ENCODE data around the gene PLEKHG3.
"Not testable (repeated sequence)": the region's sequence is repeated elsewhere in the genome, so short reads cannot be mapped to it uniquely, and the experiment has no call there.

The PLEKHG3 gene

GRCh38 chr14:64704143-64704742 lies at the start of gene PLEKHG3:
TSS of gene PLEKHG3 (plus strand) at chr14:64704424. CDS start at chr14:64727632, 23,208 bp downstream.
- peaks cover 4% of the 10 kb centered on the region for H3K36me3 Mint-ChIP-seq (ENCODE audit: low read depth)
- peak within 1 kb of the TSS; percentile 89 to 92 (median 90) for H3K4me3 Mint-ChIP-seq
- TF ChIP-seq, protein P1, sequence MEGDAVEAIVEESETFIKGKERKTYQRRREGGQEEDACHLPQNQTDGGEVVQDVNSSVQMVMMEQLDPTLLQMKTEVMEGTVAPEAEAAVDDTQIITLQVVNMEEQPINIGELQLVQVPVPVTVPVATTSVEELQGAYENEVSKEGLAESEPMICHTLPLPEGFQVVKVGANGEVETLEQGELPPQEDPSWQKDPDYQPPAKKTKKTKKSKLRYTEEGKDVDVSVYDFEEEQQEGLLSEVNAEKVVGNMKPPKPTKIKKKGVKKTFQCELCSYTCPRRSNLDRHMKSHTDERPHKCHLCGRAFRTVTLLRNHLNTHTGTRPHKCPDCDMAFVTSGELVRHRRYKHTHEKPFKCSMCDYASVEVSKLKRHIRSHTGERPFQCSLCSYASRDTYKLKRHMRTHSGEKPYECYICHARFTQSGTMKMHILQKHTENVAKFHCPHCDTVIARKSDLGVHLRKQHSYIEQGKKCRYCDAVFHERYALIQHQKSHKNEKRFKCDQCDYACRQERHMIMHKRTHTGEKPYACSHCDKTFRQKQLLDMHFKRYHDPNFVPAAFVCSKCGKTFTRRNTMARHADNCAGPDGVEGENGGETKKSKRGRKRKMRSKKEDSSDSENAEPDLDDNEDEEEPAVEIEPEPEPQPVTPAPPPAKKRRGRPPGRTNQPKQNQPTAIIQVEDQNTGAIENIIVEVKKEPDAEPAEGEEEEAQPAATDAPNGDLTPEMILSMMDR (IDR thresholded peaks at IDR 0.05; ENCODE audit: unreplicated experiment in 3 of 3) = no peak
- peaks cover 14% of the 10 kb centered on the region for H3K27me3 Mint-ChIP-seq (ENCODE audit: low read depth)
- H3K9me3 Mint-ChIP-seq = no peaks in the 10 kb centered on the region
- peak within 1 kb of the TSS; percentile 84 to 95 (median 88) for H3K27ac Mint-ChIP-seq
- peaks cover 64% of the 10 kb centered on the region for H3K4me1 Mint-ChIP-seq

GRCh38 chr14:64654901-64655300 lies 49.3 kb upstream of the PLEKHG3 start:
- Mint-ChIP-seq H3K4me1 (peaks cover 10% of the 10 kb centered on the region), H3K4me3 (no peak overlapping the region), H3K27ac (no peak overlapping the region), H3K9me3 (peaks cover 2% of the 10 kb centered on the region), H3K36me3 (ENCODE audit: low read depth) (no peaks in the 10 kb centered on the region), H3K27me3 (ENCODE audit: low read depth) (peaks cover 6% of the 10 kb centered on the region)
- TF ChIP-seq, protein P1 (IDR thresholded peaks at IDR 0.05; ENCODE audit: unreplicated experiment in 3 of 3) = no peak

DNA sequence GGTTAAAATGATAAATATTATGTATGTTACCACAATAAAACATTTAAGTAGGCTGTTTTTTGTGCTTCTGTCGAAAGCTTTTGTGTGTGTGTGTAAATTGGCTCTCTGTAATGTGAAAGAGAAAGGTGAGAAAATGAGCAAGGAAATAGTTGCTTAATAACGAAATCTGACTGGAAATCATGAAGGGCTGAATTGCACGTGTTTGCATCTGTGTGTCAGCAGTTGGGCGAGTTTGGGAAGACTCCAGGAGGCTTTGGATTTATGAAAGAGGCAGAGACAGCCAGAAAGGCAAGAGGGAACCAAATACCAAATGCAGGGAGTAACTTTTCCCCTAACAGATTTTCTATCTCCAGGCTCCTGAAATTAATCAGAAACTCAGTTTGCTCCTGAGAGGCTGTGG lies 47.2 kb upstream of the PLEKHG3 start:
- H3K4me1 Mint-ChIP-seq = peaks cover 15% of the 10 kb centered on the region
- no peaks in the 10 kb centered on the region for H3K36me3 Mint-ChIP-seq (ENCODE audit: low read depth)
- TF ChIP-seq, protein P1 (IDR thresholded peaks at IDR 0.05; ENCODE audit: unreplicated experiment in 3 of 3) = no peak
- H3K27me3 Mint-ChIP-seq (ENCODE audit: low read depth) = no peaks in the 10 kb centered on the region
- H3K9me3 Mint-ChIP-seq = peaks cover 2% of the 10 kb centered on the region
- H3K4me3 Mint-ChIP-seq = no peak overlapping the region
- peak overlapping the region in 2 of 3 experiments; percentile 34 to 45 for H3K27ac Mint-ChIP-seq

- peaks cover 21% of the 10 kb centered on the region for H3K4me1 Mint-ChIP-seq
- no peak overlapping the region for H3K4me3 Mint-ChIP-seq
- H3K9me3 Mint-ChIP-seq = no peaks in the 10 kb centered on the region
- H3K27me3 Mint-ChIP-seq (ENCODE audit: low read depth) = peaks cover 3% of the 10 kb centered on the region
- TF ChIP-seq, protein P1 (IDR thresholded peaks at IDR 0.05; ENCODE audit: unreplicated experiment in 3 of 3) = no peak
- H3K36me3 Mint-ChIP-seq (ENCODE audit: low read depth) = no peaks in the 10 kb centered on the region
- no peak overlapping the region for H3K27ac Mint-ChIP-seq
Observed at GRCh38 chr14:64658201-64658600, 46.0 kb upstream of the PLEKHG3 start.

- not testable (repeated sequence) for H3K27me3 Mint-ChIP-seq (ENCODE audit: low read depth); H3K36me3 Mint-ChIP-seq (ENCODE audit: low read depth); H3K4me3 Mint-ChIP-seq; H3K9me3 Mint-ChIP-seq
- Mint-ChIP-seq H3K27ac (peak overlapping the region in 1 of 3 experiments; percentile 7), H3K4me1 (peaks cover 23% of the 10 kb centered on the region)
Observed at GRCh38 chr14:64658700-64659264, 45.4 kb upstream of the PLEKHG3 start.

DNA sequence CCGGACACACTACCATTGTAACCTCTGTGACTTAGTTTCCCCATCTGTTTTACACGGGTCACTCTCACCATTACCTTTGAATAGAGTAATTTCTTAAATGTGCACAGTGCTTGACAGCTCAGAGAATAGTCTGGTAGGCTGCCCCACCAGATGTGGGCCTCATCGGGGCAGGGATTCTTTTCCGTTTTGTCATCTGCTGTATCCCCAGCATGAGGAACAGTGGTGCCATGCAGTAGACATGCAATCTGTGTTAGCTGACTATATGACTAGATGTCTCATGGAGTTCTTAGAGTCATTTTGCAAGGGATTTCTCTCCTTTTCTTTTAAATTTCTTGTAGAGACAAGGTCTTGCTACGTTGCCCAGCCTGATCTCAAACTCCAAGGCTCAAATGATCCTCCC lies 44.9 kb upstream of the PLEKHG3 start:
- no peaks in the 10 kb centered on the region for H3K9me3 Mint-ChIP-seq
- H3K4me3 Mint-ChIP-seq = no peak overlapping the region
- H3K4me1 Mint-ChIP-seq = peaks cover 18% of the 10 kb centered on the region
- H3K27ac Mint-ChIP-seq = no peak overlapping the region
- peaks cover 3% of the 10 kb centered on the region for H3K27me3 Mint-ChIP-seq (ENCODE audit: low read depth)
- TF ChIP-seq, protein P1 (IDR thresholded peaks at IDR 0.05; ENCODE audit: unreplicated experiment in 3 of 3) = no peak
- no peaks in the 10 kb centered on the region for H3K36me3 Mint-ChIP-seq (ENCODE audit: low read depth)

Measured in nephron (organoid).